BE2C (cell line): ENCODE data around the gene LEAP2.
"Not testable (repeated sequence)": the region's sequence is repeated elsewhere in the genome, so short reads cannot be mapped to it uniquely, and the experiment has no call there.

Experiments
- DNase-seq: peaks from one replicate; pipeline ENCODE4 v3.0.0-alpha.2; 2020
- H3K27me3 ChIP-seq: fragments of 250-450 bp; sonication (Bioruptor Pico); 2 replicates; pipeline ENCODE4 v1.5.1; 2020; ENCODE audit warnings: mild to moderate bottlenecking
- H3K36me3 ChIP-seq: fragments of 250-450 bp; sonication (Bioruptor Pico); 2 replicates; pipeline ENCODE4 v1.5.1; 2020; ENCODE audit warnings: mild to moderate bottlenecking
- H3K4me1 ChIP-seq: fragments of 250-450 bp; sonication (Bioruptor Pico); 2 replicates; pipeline ENCODE4 v1.5.1; 2020
- H3K4me3 ChIP-seq: 2 replicates; pipeline ENCODE4 v1.5.1; 2011; ENCODE audit warnings: low read depth, low read length
- H3K9me3 ChIP-seq: fragments of 250-450 bp; sonication (Bioruptor Pico); 2 replicates; pipeline ENCODE4 v1.5.1; 2020
- CTCF ChIP-seq: IDR thresholded peaks from 2 replicates; pipeline ENCODE4 v1.5.1; 2012; ENCODE audit warnings: mild to moderate bottlenecking, low read depth, low read length

Gene LEAP2

GRCh38 chr5:132853323-132853722 lies 20.1 kb upstream of the LEAP2 start:
- TF ChIP-seq CTCF, result no peak
- Histone ChIP-seq H3K9me3 (no peaks in the 10 kb centered on the region), H3K4me3 (no peak overlapping the region), H3K27me3 (no peaks in the 10 kb centered on the region), H3K4me1 (no peaks in the 10 kb centered on the region), H3K36me3 (no peaks in the 10 kb centered on the region)
- DNase-seq, result no peak

- Histone ChIP-seq H3K36me3 (no peaks in the 10 kb centered on the region), H3K4me3 (no peak overlapping the region), H3K27me3 (no peaks in the 10 kb centered on the region), H3K4me1 (no peaks in the 10 kb centered on the region), H3K9me3 (no peaks in the 10 kb centered on the region)
- DNase-seq, result no peak
- no peak for TF ChIP-seq CTCF
Measured at GRCh38 chr5:132853790-132854189, 19.7 kb upstream of the LEAP2 start.

GRCh38 chr5:132854301-132854700 lies 19.2 kb upstream of the LEAP2 start:
- H3K9me3 ChIP-seq, result no peaks in the 10 kb centered on the region
- no peak overlapping the region for H3K4me3 ChIP-seq
- no peaks in the 10 kb centered on the region for H3K36me3 ChIP-seq
- no peaks in the 10 kb centered on the region for H3K4me1 ChIP-seq
- TF ChIP-seq CTCF, result no peak
- DNase-seq, result no peak
- no peaks in the 10 kb centered on the region for H3K27me3 ChIP-seq

- H3K9me3 ChIP-seq, DNase-seq: not testable (repeated sequence)
Measured at GRCh38 chr5:132854992-132855391, 18.5 kb upstream of the LEAP2 start.

GRCh38 chr5:132856011-132856410 lies 17.5 kb upstream of the LEAP2 start:
- H3K27me3 ChIP-seq, result no peaks in the 10 kb centered on the region
- TF ChIP-seq CTCF, result no peak
- no peak for DNase-seq
- no peaks in the 10 kb centered on the region for H3K4me1 ChIP-seq
- no peak overlapping the region for H3K4me3 ChIP-seq
- no peaks in the 10 kb centered on the region for H3K9me3 ChIP-seq
- H3K36me3 ChIP-seq, result no peaks in the 10 kb centered on the region

More at GRCh38 chr5:132854992-132855391, 18.5 kb upstream of the LEAP2 start:
- H3K27me3 ChIP-seq, H3K4me1 ChIP-seq, H3K36me3 ChIP-seq, H3K4me3 ChIP-seq: not testable (repeated sequence)

- DNase-seq, result no peak
- Histone ChIP-seq H3K9me3 (no peaks in the 10 kb centered on the region), H3K4me3 (no peak overlapping the region), H3K36me3 (no peaks in the 10 kb centered on the region), H3K27me3 (no peaks in the 10 kb centered on the region), H3K4me1 (no peaks in the 10 kb centered on the region)
- TF ChIP-seq CTCF, result no peak
Measured at GRCh38 chr5:132859889-132860437, 13.5 kb upstream of the LEAP2 start.

- no peaks in the 10 kb centered on the region for H3K9me3 ChIP-seq
- H3K4me3 ChIP-seq, result no peak overlapping the region
- H3K4me1 ChIP-seq, result no peaks in the 10 kb centered on the region
- DNase-seq, result no peak
- no peaks in the 10 kb centered on the region for H3K27me3 ChIP-seq
- TF ChIP-seq CTCF, result no peak
- H3K36me3 ChIP-seq, result no peaks in the 10 kb centered on the region
Measured at GRCh38 chr5:132860742-132861141, 12.7 kb upstream of the LEAP2 start.
